Measurements from ENCODE around the gene DOC2B. TPM values are rescaled to one million over a fixed set of nuclear protein-coding genes. Genes with fewer than 3 reads are reported as not detected.

DOC2B gene
- 2.0 to 2.9 TPM (median 2.2 TPM) in 5 replicates for total RNA-seq (2022; extraction: Qiagen RNA extraction)

GRCh38 chr17:181245-182049, at the start of gene DOC2B:
Gene DOC2B, minus strand, starts transcription at chr17:181650. Its CDS starts 171 bp downstream, at chr17:181479.

GRCh38 chr17:137166-137807, 44.2 kb downstream of the DOC2B start, which contains the start of gene SCGB1C2:
Gene SCGB1C2, plus strand, starts transcription at chr17:137569. Its CDS starts 22 bp downstream, at chr17:137591.

Other genes starting within 250 kb of the DOC2B start
- not detected in 5 replicates for gene SCGB1C2, start 44.1 kb downstream of the DOC2B start, total RNA-seq (2022; extraction: Qiagen RNA extraction)
- gene RPH3AL, start 171.2 kb upstream of the DOC2B start, total RNA-seq (2022; extraction: Qiagen RNA extraction) = 29.5 to 37.7 TPM (median 36.7 TPM) in 5 replicates